ENCODE data around the gene AGAP1.

DNA sequence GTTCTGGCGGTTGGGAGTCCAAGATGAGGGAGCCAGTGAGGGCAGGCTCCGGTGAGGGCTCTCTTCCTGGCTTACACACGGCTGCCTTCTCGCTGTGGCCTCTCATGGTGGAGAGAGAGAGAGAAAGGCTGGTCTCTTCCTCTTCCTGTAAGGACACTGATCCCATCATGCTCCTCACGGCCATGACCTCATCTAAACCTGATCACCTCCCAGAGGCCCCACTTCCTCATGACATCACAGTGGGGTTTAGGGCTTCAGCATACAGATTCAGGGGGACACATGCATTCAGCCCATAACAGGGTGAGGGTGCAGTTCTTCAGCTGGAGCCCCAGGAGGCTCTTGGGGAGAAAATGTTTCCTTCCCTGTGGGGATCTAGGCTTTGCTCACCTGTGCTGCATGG, 29.2 kb downstream of the AGAP1 start:
- TF ChIP-seq, protein P1, sequence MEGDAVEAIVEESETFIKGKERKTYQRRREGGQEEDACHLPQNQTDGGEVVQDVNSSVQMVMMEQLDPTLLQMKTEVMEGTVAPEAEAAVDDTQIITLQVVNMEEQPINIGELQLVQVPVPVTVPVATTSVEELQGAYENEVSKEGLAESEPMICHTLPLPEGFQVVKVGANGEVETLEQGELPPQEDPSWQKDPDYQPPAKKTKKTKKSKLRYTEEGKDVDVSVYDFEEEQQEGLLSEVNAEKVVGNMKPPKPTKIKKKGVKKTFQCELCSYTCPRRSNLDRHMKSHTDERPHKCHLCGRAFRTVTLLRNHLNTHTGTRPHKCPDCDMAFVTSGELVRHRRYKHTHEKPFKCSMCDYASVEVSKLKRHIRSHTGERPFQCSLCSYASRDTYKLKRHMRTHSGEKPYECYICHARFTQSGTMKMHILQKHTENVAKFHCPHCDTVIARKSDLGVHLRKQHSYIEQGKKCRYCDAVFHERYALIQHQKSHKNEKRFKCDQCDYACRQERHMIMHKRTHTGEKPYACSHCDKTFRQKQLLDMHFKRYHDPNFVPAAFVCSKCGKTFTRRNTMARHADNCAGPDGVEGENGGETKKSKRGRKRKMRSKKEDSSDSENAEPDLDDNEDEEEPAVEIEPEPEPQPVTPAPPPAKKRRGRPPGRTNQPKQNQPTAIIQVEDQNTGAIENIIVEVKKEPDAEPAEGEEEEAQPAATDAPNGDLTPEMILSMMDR (IDR thresholded peaks at IDR 0.05 in 8 of 11, conservative IDR thresholded peaks at IDR 0.05 in 3 of 11) = no peak
- no peak for TF ChIP-seq POLR2A (IDR thresholded peaks at IDR 0.05)
- TF ChIP-seq POLR2AphosphoS5 (IDR thresholded peaks at IDR 0.05) = no peak

Measured in spleen (tissue), 7 donors.